Activated naive CD4-positive, alpha-beta T cell treated with anti-CD3 and anti-CD28 coated beads for 36 hours (primary cell): ENCODE measurements around the gene NUFIP2. TPM values are rescaled to one million over a fixed set of nuclear protein-coding genes. Genes with fewer than 3 reads are reported as not detected.
A peak's percentile ranks its signal among the peaks of the same experiment; 100 is the strongest.

Experiments
- CTCF ChIA-PET: fragments of 350-600 bp; sonication (Branson Sonifier 250); formaldehyde crosslinking; loops from one replicate; lab custom pipeline; 2021; ENCODE audit warnings: antibody characterized with exemption; lab: Charles Lee
- DNase-seq: peaks from one replicate; pipeline ENCODE4 v3.0.0-alpha.2; 2020
- H3K27ac Mint-ChIP-seq: one replicate; pipeline ENCODE4 v1.8.0; 2021; ENCODE audit warnings: mild to moderate bottlenecking, mixed read lengths
- H3K27me3 Mint-ChIP-seq: one replicate; pipeline ENCODE4 v1.8.0; 2021; ENCODE audit warnings: low read depth, mixed read lengths
- H3K36me3 Mint-ChIP-seq: one replicate; pipeline ENCODE4 v1.8.0; 2021; ENCODE audit warnings: low read depth, mixed read lengths
- H3K4me1 Mint-ChIP-seq: one replicate; pipeline ENCODE4 v1.8.0; 2021; ENCODE audit warnings: low read depth, mixed read lengths
- H3K4me3 Mint-ChIP-seq: one replicate; pipeline ENCODE4 v1.8.0; 2021; ENCODE audit warnings: mild to moderate bottlenecking, moderate library complexity, mixed read lengths
- H3K9me3 Mint-ChIP-seq: one replicate; pipeline ENCODE4 v1.8.0; 2021; ENCODE audit warnings: mixed read lengths
- intact Hi-C: fragments of 100-400 bp; cut with micrococcal nuclease; formaldehyde crosslinking; loops from one replicate; pipeline ENCODE4 v1.15.1; 2023
- total RNA-seq, 2 experiments: library from RNA; stranded (reverse); gene quantifications; one replicate each; pipeline ENCODE4 v1.2.3, GENCODE V29; 2021

Gene NUFIP2
- total RNA-seq, 2 experiments from 2014 or later: 51.0 to 57.8 TPM

- Mint-ChIP-seq H3K4me1 (peaks cover 21% of the 10 kb centered on the region), H3K27ac (peak overlapping the region; percentile 65), H3K27me3 (no peaks in the 10 kb centered on the region), H3K9me3 (no peaks in the 10 kb centered on the region), H3K36me3 (peaks cover 16% of the 10 kb centered on the region), H3K4me3 (no peak overlapping the region)
- CTCF ChIA-PET: interaction anchor here (0.7 kb wide), 2 partner anchors 14 to 572 kb away, joined by 3 read pairs; no protein-coding TSS in a partner anchor
- no peak for DNase-seq
- intact Hi-C loops: loop anchor here (2.0 kb wide), 1 partner anchor 43 kb away; no protein-coding TSS in a partner anchor
These were observed 1.5 kb upstream of the NUFIP2 start for GRCh38 chr17:29295420-29295819.

GRCh38 chr17:29294580-29294900 is 592 bp upstream of the NUFIP2 start:
- DNase-seq: no peak
- intact Hi-C loops: loop anchor here (1.0 to 5.0 kb wide), 8 partner anchors 42 to 567 kb away; partner anchors contain the start of genes ANKRD13B, NEK8, PHF12 and TAOK1
- no peaks in the 10 kb centered on the region for H3K9me3 Mint-ChIP-seq

GRCh38 chr17:29292992-29293889 is 707 bp downstream of the NUFIP2 start:
- Mint-ChIP-seq H3K36me3 (peaks cover 33% of the 10 kb centered on the region), H3K4me3 (peak overlapping the region; percentile 100), H3K4me1 (peaks cover 32% of the 10 kb centered on the region), H3K9me3 (no peaks in the 10 kb centered on the region), H3K27ac (peak overlapping the region; percentile 99), H3K27me3 (no peaks in the 10 kb centered on the region)
- CTCF ChIA-PET: interaction anchor here (0.6 to 1.6 kb wide), 6 partner anchors 8 to 638 kb away, joined by 3 to 10 read pairs (median 4); no protein-coding TSS in a partner anchor
- intact Hi-C loops: loop anchor here (2.0 to 5.0 kb wide), 3 partner anchors 299 to 566 kb away; partner anchors contain the start of genes ANKRD13B, NEK8 and TLCD1
- DNase-seq: peak; percentile 77

More at GRCh38 chr17:29294580-29294900, 592 bp upstream of the NUFIP2 start:
- H3K36me3 Mint-ChIP-seq: peaks cover 23% of the 10 kb centered on the region
- peak overlapping the region; percentile 99 for H3K27ac Mint-ChIP-seq
- H3K4me1 Mint-ChIP-seq: peaks cover 20% of the 10 kb centered on the region
- no peaks in the 10 kb centered on the region for H3K27me3 Mint-ChIP-seq
- peak overlapping the region; percentile 100 for H3K4me3 Mint-ChIP-seq
- CTCF ChIA-PET: interaction anchor here (0.9 to 1.6 kb wide), 5 partner anchors 38 to 636 kb away, joined by 3 to 4 read pairs (median 3); no protein-coding TSS in a partner anchor

GRCh38 chr17:29292071-29292991 is 1.6 kb downstream of the NUFIP2 start:
- CTCF ChIA-PET: interaction anchor here (0.5 to 1.4 kb wide), 7 partner anchors 9 to 287 kb away, joined by 3 to 10 read pairs (median 3); no protein-coding TSS in a partner anchor
- Mint-ChIP-seq H3K27me3 (no peaks in the 10 kb centered on the region), H3K4me1 (peaks cover 41% of the 10 kb centered on the region), H3K36me3 (peaks cover 42% of the 10 kb centered on the region), H3K27ac (peak overlapping the region; percentile 99), H3K4me3 (peak overlapping the region; percentile 100), H3K9me3 (no peaks in the 10 kb centered on the region)
- intact Hi-C loops: loop anchor here (2.0 to 5.0 kb wide), 3 partner anchors 300 to 565 kb away; partner anchors contain the start of genes ANKRD13B, NEK8 and TLCD1
- DNase-seq: peak; percentile 63

- Mint-ChIP-seq H3K4me1 (peaks cover 51% of the 10 kb centered on the region), H3K27me3 (no peaks in the 10 kb centered on the region), H3K9me3 (no peaks in the 10 kb centered on the region), H3K4me3 (peak overlapping the region; percentile 86), H3K36me3 (peaks cover 52% of the 10 kb centered on the region), H3K27ac (peak overlapping the region; percentile 94)
- CTCF ChIA-PET: interaction anchor here (0.6 to 4.1 kb wide), 24 partner anchors 10 to 420 kb away, joined by 3 to 30 read pairs (median 4); no protein-coding TSS in a partner anchor
- DNase-seq: peak; percentile 22
- intact Hi-C loops: loop anchor here (1.0 to 5.0 kb wide), 5 partner anchors 50 to 564 kb away; partner anchors contain the start of genes ANKRD13B, NEK8 and TLCD1
These were observed 2.7 kb downstream of the NUFIP2 start for GRCh38 chr17:29291163-29291752.

- no peak for DNase-seq
- H3K27me3 Mint-ChIP-seq: no peaks in the 10 kb centered on the region
- intact Hi-C loops: loop anchor here (2.0 to 5.0 kb wide), 3 partner anchors 49 to 563 kb away; partner anchors contain the start of genes ANKRD13B, NEK8 and TLCD1
- CTCF ChIA-PET: interaction anchor here (0.8 to 4.1 kb wide), 9 partner anchors 12 to 324 kb away, joined by 3 to 30 read pairs (median 6); no protein-coding TSS in a partner anchor
- peaks cover 58% of the 10 kb centered on the region for H3K4me1 Mint-ChIP-seq
- H3K4me3 Mint-ChIP-seq: no peak overlapping the region
- no peaks in the 10 kb centered on the region for H3K9me3 Mint-ChIP-seq
- H3K27ac Mint-ChIP-seq: peak overlapping the region; percentile 61
- H3K36me3 Mint-ChIP-seq: peaks cover 60% of the 10 kb centered on the region
These were observed 4.1 kb downstream of the NUFIP2 start for GRCh38 chr17:29289852-29290251.

GRCh38 chr17:29283961-29284360 is 10.0 kb downstream of the NUFIP2 start:
- peaks cover 71% of the 10 kb centered on the region for H3K4me1 Mint-ChIP-seq

GRCh38 chr17:29283496-29283895 is 10.5 kb downstream of the NUFIP2 start:
- peaks cover 71% of the 10 kb centered on the region for H3K4me1 Mint-ChIP-seq
- CTCF ChIA-PET: interaction anchor here (1.0 to 1.1 kb wide), 2 partner anchors 72 to 159 kb away, joined by 3 read pairs; no protein-coding TSS in a partner anchor
- H3K4me3 Mint-ChIP-seq: no peak overlapping the region
- H3K27ac Mint-ChIP-seq: no peak overlapping the region
- intact Hi-C loops: no loop called here
- no peak for DNase-seq
- peaks cover 5% of the 10 kb centered on the region for H3K9me3 Mint-ChIP-seq
- no peaks in the 10 kb centered on the region for H3K27me3 Mint-ChIP-seq
- peaks cover 85% of the 10 kb centered on the region for H3K36me3 Mint-ChIP-seq

More at GRCh38 chr17:29283961-29284360, 10.0 kb downstream of the NUFIP2 start:
- intact Hi-C loops: no loop called here
- CTCF ChIA-PET: interaction anchor here (1.0 kb wide), 1 partner anchor 159 kb away, joined by 3 read pairs; no protein-coding TSS in a partner anchor
- Mint-ChIP-seq H3K4me3 (no peak overlapping the region), H3K36me3 (peaks cover 86% of the 10 kb centered on the region), H3K9me3 (peaks cover 5% of the 10 kb centered on the region), H3K27ac (no peak overlapping the region), H3K27me3 (no peaks in the 10 kb centered on the region)
- no peak for DNase-seq

- Mint-ChIP-seq H3K27ac (peak overlapping the region; percentile 36), H3K9me3 (peaks cover 5% of the 10 kb centered on the region), H3K4me1 (peaks cover 68% of the 10 kb centered on the region), H3K36me3 (peaks cover 81% of the 10 kb centered on the region), H3K4me3 (no peak overlapping the region), H3K27me3 (no peaks in the 10 kb centered on the region)
- intact Hi-C loops: no loop called here
- CTCF ChIA-PET: interaction anchor here (0.6 kb wide), 2 partner anchors 11 to 97 kb away, joined by 3 to 4 read pairs; no protein-coding TSS in a partner anchor
- DNase-seq: no peak
These were observed 14.4 kb downstream of the NUFIP2 start for GRCh38 chr17:29279397-29280070.

- no peak overlapping the region for H3K27ac Mint-ChIP-seq
- H3K4me1 Mint-ChIP-seq: peaks cover 69% of the 10 kb centered on the region
- no peak overlapping the region for H3K4me3 Mint-ChIP-seq
- intact Hi-C loops: no loop called here
- H3K27me3 Mint-ChIP-seq: no peaks in the 10 kb centered on the region
- DNase-seq: no peak
- peaks cover 85% of the 10 kb centered on the region for H3K36me3 Mint-ChIP-seq
- CTCF ChIA-PET: interaction anchor here (0.6 to 2.7 kb wide), 2 partner anchors 12 to 96 kb away, joined by 4 to 9 read pairs; no protein-coding TSS in a partner anchor
- H3K9me3 Mint-ChIP-seq: peaks cover 5% of the 10 kb centered on the region
These were observed 15.3 kb downstream of the NUFIP2 start for GRCh38 chr17:29278692-29279091.
